ENCODE measurements around the gene BAIAP2. TPM values are rescaled to one million over a fixed set of nuclear protein-coding genes. Genes with fewer than 3 reads are reported as not detected.

Gene BAIAP2
- total and polyA plus RNA-seq, 10 of the 15 experiments (the other 5 are each of a cell fraction or from before 2014, with no cell fraction given): 0.15 to 1.2 (median 0.46) TPM; not detected in 2

GRCh38 chr17:81027038-81027437 is 7.9 kb upstream of the BAIAP2 start (continued):
- TF ChIP-seq RB1 (IDR thresholded peaks at IDR 0.05; ENCODE audit: borderline replicate concordance): no peak

GRCh38 chr17:81027591-81028505 is 7.1 kb upstream of the BAIAP2 start:
- Histone ChIP-seq H4K20me1 (ENCODE audit: control insufficient read depth, insufficient read depth) (no peaks in the 10 kb centered on the region), H3K79me2 (ENCODE audit: control insufficient read depth, insufficient read depth, low read length) (no peaks in the 10 kb centered on the region), H3K27me3 (replicated peaks in 1 of 2; ENCODE audit: control insufficient read depth in 2 of 2, insufficient read depth in 2 of 2, low read length in 1 of 2) (no peaks in the 10 kb centered on the region; a peak in 2 of 4 replicates), H3K36me3 (ENCODE audit: control insufficient read depth in 2 of 2, insufficient read depth in 2 of 2, low read length in 1 of 2) (no peaks in the 10 kb centered on the region), H3K9me3 (replicated peaks; ENCODE audit: control insufficient read depth, insufficient read depth, low read length) (no peaks in the 10 kb centered on the region; the same call in 2 of the 3 replicates), H2AFZ (ENCODE audit: control insufficient read depth, low read depth, low read length) (no peak overlapping the region), H3K9ac (ENCODE audit: control insufficient read depth, insufficient read depth, low read length) (no peak overlapping the region), H3K4me2 (ENCODE audit: control insufficient read depth, insufficient read depth) (no peak overlapping the region), H3K4me1 (ENCODE audit: control insufficient read depth, insufficient read depth, low read length) (no peaks in the 10 kb centered on the region), H3K27ac (ENCODE audit: control insufficient read depth, insufficient read depth) (no peak overlapping the region), H3K4me3 (no peak overlapping the region)
- BruUV-seq (replicated peaks): no TSS peak
- ChIA-PET CTCF (no interaction called here), POLR2A (no interaction called here), SMC1A (ENCODE audit: uncharacterized antibody, unreplicated experiment) (no interaction called here), RAD21 (ENCODE audit: unreplicated experiment) (interaction anchor here (0.6 to 1.1 kb wide), 2 partner anchors 67 to 74 kb away, joined by 3 read pairs; no protein-coding TSS in a partner anchor)
- 31% methylated on average over 35 of the region's 37 CpGs for WGBS (ENCODE audit: insufficient coverage, insufficient replicate concordance, low lambda C conversion rate, missing lambda C conversion rate)
- intact Hi-C loops (cut with micrococcal nuclease; ENCODE audit: unreplicated experiment): no loop called here
- ATAC-seq (no peak), FAIRE-seq (no peak), DNase-seq (ENCODE audit: low read depth, low spot score) (no peak)
- TF ChIP-seq BCL3 (IDR thresholded peaks at IDR 0.05; ENCODE audit: borderline replicate concordance, insufficient read depth, low read depth, low read length, poor library complexity, severe bottlenecking) (no peak), RFX5 (IDR thresholded peaks at IDR 0.05; ENCODE audit: low read depth, low read length) (no peak), ZNF384 (IDR thresholded peaks at IDR 0.05; ENCODE audit: borderline replicate concordance, low read depth, low read length) (no peak), ASH2L (IDR thresholded peaks at IDR 0.05; ENCODE audit: borderline replicate concordance, low read depth) (no peak), TARDBP (IDR thresholded peaks at IDR 0.05; ENCODE audit: borderline replicate concordance) (no peak), STAT1 (conservative IDR thresholded peaks at IDR 0.05) (no peak), NKRF (conservative IDR thresholded peaks at IDR 0.05) (no peak), ZZZ3 (IDR thresholded peaks at IDR 0.05; ENCODE audit: control insufficient read depth, insufficient read length, low read depth) (no peak), POLR2AphosphoS2 (IDR thresholded peaks at IDR 0.05; ENCODE audit: low read depth, low read length) (no peak), GATAD2B (conservative IDR thresholded peaks at IDR 0.05; ENCODE audit: low read depth) (no peak), CBX5 (IDR thresholded peaks at IDR 0.05; ENCODE audit: low read depth) (no peak)
- TF ChIP-seq, protein P1, sequence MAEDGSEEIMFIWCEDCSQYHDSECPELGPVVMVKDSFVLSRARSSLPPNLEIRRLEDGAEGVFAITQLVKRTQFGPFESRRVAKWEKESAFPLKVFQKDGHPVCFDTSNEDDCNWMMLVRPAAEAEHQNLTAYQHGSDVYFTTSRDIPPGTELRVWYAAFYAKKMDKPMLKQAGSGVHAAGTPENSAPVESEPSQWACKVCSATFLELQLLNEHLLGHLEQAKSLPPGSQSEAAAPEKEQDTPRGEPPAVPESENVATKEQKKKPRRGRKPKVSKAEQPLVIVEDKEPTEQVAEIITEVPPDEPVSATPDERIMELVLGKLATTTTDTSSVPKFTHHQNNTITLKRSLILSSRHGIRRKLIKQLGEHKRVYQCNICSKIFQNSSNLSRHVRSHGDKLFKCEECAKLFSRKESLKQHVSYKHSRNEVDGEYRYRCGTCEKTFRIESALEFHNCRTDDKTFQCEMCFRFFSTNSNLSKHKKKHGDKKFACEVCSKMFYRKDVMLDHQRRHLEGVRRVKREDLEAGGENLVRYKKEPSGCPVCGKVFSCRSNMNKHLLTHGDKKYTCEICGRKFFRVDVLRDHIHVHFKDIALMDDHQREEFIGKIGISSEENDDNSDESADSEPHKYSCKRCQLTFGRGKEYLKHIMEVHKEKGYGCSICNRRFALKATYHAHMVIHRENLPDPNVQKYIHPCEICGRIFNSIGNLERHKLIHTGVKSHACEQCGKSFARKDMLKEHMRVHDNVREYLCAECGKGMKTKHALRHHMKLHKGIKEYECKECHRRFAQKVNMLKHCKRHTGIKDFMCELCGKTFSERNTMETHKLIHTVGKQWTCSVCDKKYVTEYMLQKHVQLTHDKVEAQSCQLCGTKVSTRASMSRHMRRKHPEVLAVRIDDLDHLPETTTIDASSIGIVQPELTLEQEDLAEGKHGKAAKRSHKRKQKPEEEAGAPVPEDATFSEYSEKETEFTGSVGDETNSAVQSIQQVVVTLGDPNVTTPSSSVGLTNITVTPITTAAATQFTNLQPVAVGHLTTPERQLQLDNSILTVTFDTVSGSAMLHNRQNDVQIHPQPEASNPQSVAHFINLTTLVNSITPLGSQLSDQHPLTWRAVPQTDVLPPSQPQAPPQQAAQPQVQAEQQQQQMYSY (CRISPR knock-in tag; IDR thresholded peaks at IDR 0.05): no peak
- in situ Hi-C loops (cut with MboI): loop anchor here (10.0 kb wide), 1 partner anchor 67 kb away; no protein-coding TSS in a partner anchor
